ENCODE data around the gene MTG1.
"Not testable (repeated sequence)": the region's sequence is repeated elsewhere in the genome, so short reads cannot be mapped to it uniquely, and the experiment has no call there.

GRCh38 chr10:133429571-133429970 is 35.6 kb downstream of the MTG1 start:
- not testable (repeated sequence) for TF ChIP-seq YY1 (IDR thresholded peaks at IDR 0.05; ENCODE audit: low read depth, low read length); POLR2A (IDR thresholded peaks at IDR 0.05; ENCODE audit: low read depth, low read length); NR2C2 (IDR thresholded peaks at IDR 0.05; ENCODE audit: borderline replicate concordance, control insufficient read depth, insufficient read length, low read depth); CTCF (IDR thresholded peaks at IDR 0.05 in 2 of 3, conservative IDR thresholded peaks at IDR 0.05 in 1 of 3; ENCODE audit: control insufficient read depth in 2 of 3, extremely low read depth in 1 of 3, insufficient read depth in 1 of 3, low read depth in 3 of 3, low read length in 3 of 3); EZH2 (IDR thresholded peaks at IDR 0.05; ENCODE audit: borderline replicate concordance, control insufficient read depth, low read depth, low read length); BMI1 (IDR thresholded peaks at IDR 0.05; ENCODE audit: borderline replicate concordance); SUPT20H (IDR thresholded peaks at IDR 0.05; ENCODE audit: borderline replicate concordance, control insufficient read depth, low read depth, low read length); NRF1 (conservative IDR thresholded peaks at IDR 0.05; ENCODE audit: low read depth, low read length); PAX5 (IDR thresholded peaks at IDR 0.05; ENCODE audit: borderline replicate concordance, low read depth, low read length); ZNF384 (IDR thresholded peaks at IDR 0.05; ENCODE audit: borderline replicate concordance, low read depth, low read length)
- TF ChIP-seq, protein P1, sequence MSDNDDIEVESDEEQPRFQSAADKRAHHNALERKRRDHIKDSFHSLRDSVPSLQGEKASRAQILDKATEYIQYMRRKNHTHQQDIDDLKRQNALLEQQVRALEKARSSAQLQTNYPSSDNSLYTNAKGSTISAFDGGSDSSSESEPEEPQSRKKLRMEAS (IDR thresholded peaks at IDR 0.05; ENCODE audit: low read depth, low read length): not testable (repeated sequence)
